ENCODE data around the gene CCDC38.
A peak's percentile ranks its signal among the peaks of the same experiment; 100 is the strongest.

The CCDC38 gene

GRCh38 chr12:95960241-95960640 is 17.8 kb upstream of the CCDC38 start:
- no peak for DNase-seq

GRCh38 chr12:95959107-95959506 is 16.7 kb upstream of the CCDC38 start:
- DNase-seq = peak in 1 of 2 experiments; percentile 25

GRCh38 chr12:95956557-95957145 is 14.2 kb upstream of the CCDC38 start:
- DNase-seq = no peak

- no peak for DNase-seq
Measured at GRCh38 chr12:95955549-95956159, 13.2 kb upstream of the CCDC38 start.

GRCh38 chr12:95953000-95953399 is 10.6 kb upstream of the CCDC38 start:
- no peak for DNase-seq

GRCh38 chr12:95951515-95951914 is 9.1 kb upstream of the CCDC38 start:
- DNase-seq = no peak

GRCh38 chr12:95949477-95950206 is 7.2 kb upstream of the CCDC38 start:
- DNase-seq = peak; percentile 32 to 60

- DNase-seq = no peak
Measured at GRCh38 chr12:95944108-95944704, 1.8 kb upstream of the CCDC38 start.

GRCh38 chr12:95943330-95943842 is 972 bp upstream of the CCDC38 start, which contains the start of gene AMDHD1:
AMDHD1 (plus strand) TSS chr12:95943331; CDS start chr12:95943399, 68 bp downstream.
- DNase-seq = peak; percentile 23 to 70

GRCh38 chr12:95942101-95942523 is 302 bp downstream of the CCDC38 start:
- peak; percentile 17 to 52 for DNase-seq

- no peak for DNase-seq
Measured at GRCh38 chr12:95940514-95940913, 1.9 kb downstream of the CCDC38 start.

- no peak for DNase-seq
Measured at GRCh38 chr12:95922231-95922630, 20.2 kb downstream of the CCDC38 start.

GRCh38 chr12:95919110-95919509 is 23.3 kb downstream of the CCDC38 start:
- no peak for DNase-seq

GRCh38 chr12:95918194-95918993 is 24.0 kb downstream of the CCDC38 start:
- DNase-seq = peak; percentile 42 to 74

- DNase-seq = no peak
Measured at GRCh38 chr12:95909871-95910270, 32.5 kb downstream of the CCDC38 start.

- no peak for DNase-seq
Measured at GRCh38 chr12:95908573-95908972, 33.8 kb downstream of the CCDC38 start.

- DNase-seq = no peak
Measured at GRCh38 chr12:95898081-95898480, 44.3 kb downstream of the CCDC38 start.

GRCh38 chr12:95896846-95897245 is 45.6 kb downstream of the CCDC38 start:
- no peak for DNase-seq

- DNase-seq = no peak
Measured at GRCh38 chr12:95890958-95891357, 51.5 kb downstream of the CCDC38 start.

- DNase-seq = no peak
Measured at GRCh38 chr12:95887311-95887710, 55.1 kb downstream of the CCDC38 start.

GRCh38 chr12:95884998-95885397 is 57.4 kb downstream of the CCDC38 start:
- no peak for DNase-seq

- no peak for DNase-seq
Measured at GRCh38 chr12:95882873-95883272, 59.5 kb downstream of the CCDC38 start.

- DNase-seq = no peak
Measured at GRCh38 chr12:95882080-95882479, 60.3 kb downstream of the CCDC38 start.

Data from NCI-H2081 (cell line).